ENCODE results near the gene SYT1. TPM values are rescaled to one million over a fixed set of nuclear protein-coding genes. Genes with fewer than 3 reads are reported as not detected.

The SYT1 gene
- total RNA-seq, 1 donor from 2014 or later = 0.79 TPM

GRCh38 chr12:79364197-79364596 is 499.6 kb downstream of the SYT1 start:
- Histone ChIP-seq H3K27me3 (ENCODE audit: control insufficient read depth, insufficient read depth, low read length) (no peaks in the 10 kb centered on the region), H3K4me3 (ENCODE audit: low read depth, low read length) (no peak overlapping the region), H3K36me3 (ENCODE audit: control insufficient read depth, insufficient read depth, low read length) (no peaks in the 10 kb centered on the region)
- TF ChIP-seq, protein P1, sequence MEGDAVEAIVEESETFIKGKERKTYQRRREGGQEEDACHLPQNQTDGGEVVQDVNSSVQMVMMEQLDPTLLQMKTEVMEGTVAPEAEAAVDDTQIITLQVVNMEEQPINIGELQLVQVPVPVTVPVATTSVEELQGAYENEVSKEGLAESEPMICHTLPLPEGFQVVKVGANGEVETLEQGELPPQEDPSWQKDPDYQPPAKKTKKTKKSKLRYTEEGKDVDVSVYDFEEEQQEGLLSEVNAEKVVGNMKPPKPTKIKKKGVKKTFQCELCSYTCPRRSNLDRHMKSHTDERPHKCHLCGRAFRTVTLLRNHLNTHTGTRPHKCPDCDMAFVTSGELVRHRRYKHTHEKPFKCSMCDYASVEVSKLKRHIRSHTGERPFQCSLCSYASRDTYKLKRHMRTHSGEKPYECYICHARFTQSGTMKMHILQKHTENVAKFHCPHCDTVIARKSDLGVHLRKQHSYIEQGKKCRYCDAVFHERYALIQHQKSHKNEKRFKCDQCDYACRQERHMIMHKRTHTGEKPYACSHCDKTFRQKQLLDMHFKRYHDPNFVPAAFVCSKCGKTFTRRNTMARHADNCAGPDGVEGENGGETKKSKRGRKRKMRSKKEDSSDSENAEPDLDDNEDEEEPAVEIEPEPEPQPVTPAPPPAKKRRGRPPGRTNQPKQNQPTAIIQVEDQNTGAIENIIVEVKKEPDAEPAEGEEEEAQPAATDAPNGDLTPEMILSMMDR (IDR thresholded peaks at IDR 0.05; ENCODE audit: insufficient read depth, low read length, severe bottlenecking) = no peak
- DNase-seq (ENCODE audit: low read depth) = no peak
- no peak for FAIRE-seq

- Histone ChIP-seq H3K4me3 (ENCODE audit: low read depth, low read length) (no peak overlapping the region), H3K27me3 (ENCODE audit: control insufficient read depth, insufficient read depth, low read length) (no peaks in the 10 kb centered on the region), H3K36me3 (ENCODE audit: control insufficient read depth, insufficient read depth, low read length) (no peaks in the 10 kb centered on the region)
- no peak for FAIRE-seq
- TF ChIP-seq, protein P1 (IDR thresholded peaks at IDR 0.05; ENCODE audit: insufficient read depth, low read length, severe bottlenecking) = no peak
- DNase-seq (ENCODE audit: low read depth) = no peak
Observed at GRCh38 chr12:79366374-79366773, 501.8 kb downstream of the SYT1 start.

DNA sequence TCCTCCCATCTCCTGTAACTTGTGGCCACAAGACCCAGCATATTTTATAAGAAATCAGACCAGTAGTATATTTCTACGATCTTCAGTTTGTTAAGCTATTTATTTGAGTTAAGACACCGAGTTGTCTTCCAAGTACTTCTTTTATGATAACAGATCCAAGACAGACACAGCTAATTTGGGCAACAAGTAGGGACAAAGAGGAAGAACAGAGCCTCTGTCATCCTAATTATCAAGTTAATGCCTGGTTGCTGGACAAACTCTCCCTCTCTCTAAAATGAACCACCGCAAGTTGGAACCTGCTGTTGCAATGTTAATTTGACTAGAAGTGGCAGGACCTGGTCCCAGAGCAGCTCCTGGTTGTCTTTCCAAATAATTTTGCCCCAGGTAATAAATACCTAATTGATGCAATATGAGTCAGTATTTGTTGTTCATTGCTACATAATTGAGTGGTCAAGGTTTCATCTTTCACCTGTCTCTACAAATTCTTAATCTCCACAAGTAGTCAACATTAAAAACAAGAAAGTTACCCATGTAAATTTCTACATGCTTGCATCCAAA is 502.5 kb downstream of the SYT1 start:
- Histone ChIP-seq H3K4me3 (ENCODE audit: low read depth, low read length) (no peak overlapping the region), H3K27me3 (ENCODE audit: control insufficient read depth, insufficient read depth, low read length) (no peaks in the 10 kb centered on the region), H3K36me3 (ENCODE audit: control insufficient read depth, insufficient read depth, low read length) (no peaks in the 10 kb centered on the region)
- TF ChIP-seq, protein P1 (IDR thresholded peaks at IDR 0.05; ENCODE audit: insufficient read depth, low read length, severe bottlenecking) = no peak
- DNase-seq (ENCODE audit: low read depth) = peak; percentile 93
- FAIRE-seq = no peak

DNA sequence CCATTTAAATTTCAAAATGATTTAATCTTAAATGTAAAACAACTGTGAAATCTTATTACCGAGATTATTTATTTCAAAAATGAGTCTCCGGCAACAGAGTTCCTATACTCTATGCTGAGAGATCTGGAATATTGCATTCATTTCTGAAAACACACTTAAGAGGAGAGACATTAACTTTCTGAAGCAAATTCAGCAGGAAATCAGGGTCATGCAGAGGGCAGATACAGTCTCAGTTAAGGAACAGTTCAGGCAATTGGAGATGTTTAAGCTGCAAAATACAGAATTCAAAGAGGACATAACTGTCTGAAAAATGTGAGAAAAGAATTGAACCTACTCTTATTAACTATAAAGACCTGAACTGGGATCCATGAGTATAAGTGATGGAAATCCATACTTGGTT is 505.4 kb downstream of the SYT1 start:
- H3K36me3 ChIP-seq (ENCODE audit: control insufficient read depth, insufficient read depth, low read length) = no peaks in the 10 kb centered on the region
- FAIRE-seq = no peak
- H3K4me3 ChIP-seq (ENCODE audit: low read depth, low read length) = no peak overlapping the region
- H3K27me3 ChIP-seq (ENCODE audit: control insufficient read depth, insufficient read depth, low read length) = no peaks in the 10 kb centered on the region
- DNase-seq (ENCODE audit: low read depth) = no peak
- TF ChIP-seq, protein P1 (IDR thresholded peaks at IDR 0.05; ENCODE audit: insufficient read depth, low read length, severe bottlenecking) = no peak

GRCh38 chr12:79371226-79371625 is 506.7 kb downstream of the SYT1 start:
- no peak overlapping the region for H3K4me3 ChIP-seq (ENCODE audit: low read depth, low read length)
- H3K36me3 ChIP-seq (ENCODE audit: control insufficient read depth, insufficient read depth, low read length) = no peaks in the 10 kb centered on the region
- TF ChIP-seq, protein P1 (IDR thresholded peaks at IDR 0.05; ENCODE audit: insufficient read depth, low read length, severe bottlenecking) = no peak
- H3K27me3 ChIP-seq (ENCODE audit: control insufficient read depth, insufficient read depth, low read length) = no peaks in the 10 kb centered on the region
- no peak for FAIRE-seq
- no peak for DNase-seq (ENCODE audit: low read depth)

DNA sequence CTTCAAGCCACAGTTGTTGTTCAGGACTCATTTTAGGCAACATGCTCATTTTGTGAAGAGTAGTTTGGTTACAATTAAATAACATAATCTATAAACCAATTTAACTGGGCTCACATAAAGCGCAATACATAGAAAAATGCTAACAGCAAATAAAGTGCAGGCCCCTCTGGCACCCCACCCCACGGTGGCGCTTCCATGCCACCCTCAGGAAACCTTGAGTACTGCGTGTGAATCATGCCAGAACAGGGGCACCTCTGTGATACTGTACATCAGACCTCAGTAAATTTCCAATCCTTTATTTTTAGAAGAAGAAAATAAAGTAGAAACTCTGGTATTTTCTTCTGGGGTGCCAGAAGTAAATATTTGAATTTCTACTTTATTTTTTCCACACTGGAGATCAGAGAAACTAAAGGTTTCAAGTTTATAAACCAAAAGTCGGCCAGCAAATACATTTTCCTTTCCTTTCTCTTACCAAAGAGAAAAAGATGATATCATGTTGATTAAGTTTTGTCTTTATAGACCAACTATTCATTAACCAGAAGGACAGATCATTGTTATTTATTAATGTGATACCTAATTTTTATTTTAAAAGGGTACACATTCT is 509.4 kb downstream of the SYT1 start:
- FAIRE-seq (no peak), DNase-seq (ENCODE audit: low read depth) (peak; percentile 27)

More for the DNA sequence above, 509.4 kb downstream of the SYT1 start:
- TF ChIP-seq, protein P1 (IDR thresholded peaks at IDR 0.05; ENCODE audit: insufficient read depth, low read length, severe bottlenecking) = peak; percentile 73
- Histone ChIP-seq H3K27me3 (ENCODE audit: control insufficient read depth, insufficient read depth, low read length) (no peaks in the 10 kb centered on the region), H3K4me3 (ENCODE audit: low read depth, low read length) (no peak overlapping the region), H3K36me3 (ENCODE audit: control insufficient read depth, insufficient read depth, low read length) (no peaks in the 10 kb centered on the region)

All from bronchial epithelial cell (primary cell).